ENCODE results near the gene DNAJC11.

GRCh38 chr1:6700853-6701436 is 671 bp downstream of the DNAJC11 start:
- TF ChIP-seq ARNTL (CRISPR knock-in tag; IDR thresholded peaks at IDR 0.05; ENCODE audit: borderline replicate concordance, low read depth): no peak
- no peak for TF ChIP-seq CREB5 (CRISPR knock-in tag; IDR thresholded peaks at IDR 0.05; ENCODE audit: low read depth)
- TF ChIP-seq POU6F1 (CRISPR knock-in tag; IDR thresholded peaks at IDR 0.05; ENCODE audit: borderline replicate concordance, low read depth): no peak
- no peak for TF ChIP-seq ZFP3 (CRISPR knock-in tag; IDR thresholded peaks at IDR 0.05)
- no peak for TF ChIP-seq ZNF565 (CRISPR knock-in tag; conservative IDR thresholded peaks at IDR 0.05; ENCODE audit: low read depth)
- no peak for TF ChIP-seq OSR1 (CRISPR knock-in tag; IDR thresholded peaks at IDR 0.05)
